IgD-negative memory B cell (primary cell): ENCODE results near the gene THSD4. TPM values are rescaled to one million over a fixed set of nuclear protein-coding genes. Genes with fewer than 3 reads are reported as not detected.

Experiments used
- H3K27ac Mint-ChIP-seq, 3 donors: one replicate each; pipeline ENCODE4 v1.8.0; 2020 to 2022; ENCODE audit warnings: mild to moderate bottlenecking in 3 of 3, mixed read lengths in 3 of 3, moderate library complexity in 1 of 3
- H3K27me3 Mint-ChIP-seq: one replicate; pipeline ENCODE4 v1.8.0; 2021; ENCODE audit warnings: mixed read lengths
- H3K36me3 Mint-ChIP-seq: one replicate; pipeline ENCODE4 v1.8.0; 2020; ENCODE audit warnings: mild to moderate bottlenecking, mixed read lengths
- H3K4me1 Mint-ChIP-seq, 3 donors: one replicate each; pipeline ENCODE4 v1.8.0; 2020 to 2022; ENCODE audit warnings: mixed read lengths in 3 of 3, mild to moderate bottlenecking in 1 of 3
- H3K4me3 Mint-ChIP-seq, 4 donors: one replicate each; pipeline ENCODE4 v1.8.0; 2020 to 2022; ENCODE audit warnings: mild to moderate bottlenecking in 4 of 4, mixed read lengths in 4 of 4, moderate library complexity in 3 of 4
- H3K9me3 Mint-ChIP-seq, 3 donors: one replicate each; pipeline ENCODE4 v1.8.0; 2020 to 2021; ENCODE audit warnings: mixed read lengths in 3 of 3, mild to moderate bottlenecking in 1 of 3
- polyA plus RNA-seq: library from polyadenylated mRNA; unstranded; fragments of 300-500 nt; fragmentation: Illumina TruSeq; gene quantifications from one replicate; pipeline ENCODE4 v1.2.3, GENCODE V29; 2021

THSD4 gene
- polyA plus RNA-seq, 1 donor from 2014 or later: not detected

- Mint-ChIP-seq H3K9me3 (peaks cover 0 to 6% (median 2%) of the 10 kb centered on the region in 3 donors), H3K4me1 (no peaks in the 10 kb centered on the region), H3K27me3 (no peaks in the 10 kb centered on the region), H3K36me3 (peaks cover 5% of the 10 kb centered on the region), H3K27ac (no peak overlapping the region), H3K4me3 (no peak overlapping the region)
These were observed 347.9 kb downstream of the THSD4 start for GRCh38 chr15:71463156-71463665.

GRCh38 chr15:71465131-71465955 is 350.1 kb downstream of the THSD4 start:
- Mint-ChIP-seq H3K4me3 (no peak overlapping the region), H3K4me1 (no peaks in the 10 kb centered on the region), H3K27me3 (no peaks in the 10 kb centered on the region), H3K36me3 (peaks cover 5% of the 10 kb centered on the region), H3K27ac (peak overlapping the region in 1 of 3 donors; percentile 54), H3K9me3 (peaks cover 4 to 6% (median 6%) of the 10 kb centered on the region in 3 donors)

- H3K4me1 Mint-ChIP-seq: peaks cover 0 to 3% (median 3%) of the 10 kb centered on the region in 3 donors
- no peak overlapping the region for H3K4me3 Mint-ChIP-seq
- no peaks in the 10 kb centered on the region for H3K27me3 Mint-ChIP-seq
- H3K36me3 Mint-ChIP-seq: peaks cover 2% of the 10 kb centered on the region
- H3K9me3 Mint-ChIP-seq: peaks cover 4 to 6% (median 4%) of the 10 kb centered on the region in 3 donors
- no peak overlapping the region for H3K27ac Mint-ChIP-seq
These were observed 353.4 kb downstream of the THSD4 start for GRCh38 chr15:71468715-71469114.

- peaks cover 4 to 6% (median 4%) of the 10 kb centered on the region in 3 donors for H3K9me3 Mint-ChIP-seq
- H3K27me3 Mint-ChIP-seq: no peaks in the 10 kb centered on the region
- H3K4me1 Mint-ChIP-seq: peaks cover 0 to 3% (median 3%) of the 10 kb centered on the region in 3 donors
- H3K4me3 Mint-ChIP-seq: no peak overlapping the region
- no peak overlapping the region for H3K27ac Mint-ChIP-seq
- peaks cover 2% of the 10 kb centered on the region for H3K36me3 Mint-ChIP-seq
These were observed 354.1 kb downstream of the THSD4 start for GRCh38 chr15:71469413-71469812.

- Mint-ChIP-seq H3K27ac (no peak overlapping the region), H3K27me3 (no peaks in the 10 kb centered on the region), H3K36me3 (peaks cover 2% of the 10 kb centered on the region), H3K4me1 (peaks cover 0 to 3% (median 3%) of the 10 kb centered on the region in 3 donors), H3K9me3 (peaks cover 4 to 6% (median 4%) of the 10 kb centered on the region in 3 donors), H3K4me3 (no peak overlapping the region)
These were observed 356.1 kb downstream of the THSD4 start for GRCh38 chr15:71471347-71471746.

- H3K9me3 Mint-ChIP-seq: peaks cover 2 to 6% (median 4%) of the 10 kb centered on the region in 3 donors
- H3K27ac Mint-ChIP-seq: no peak overlapping the region
- peaks cover 2 to 15% (median 12%) of the 10 kb centered on the region in 3 donors for H3K4me1 Mint-ChIP-seq
- H3K4me3 Mint-ChIP-seq: no peak overlapping the region
- H3K36me3 Mint-ChIP-seq: peaks cover 2% of the 10 kb centered on the region
- H3K27me3 Mint-ChIP-seq: peaks cover 4% of the 10 kb centered on the region
These were observed 357.3 kb downstream of the THSD4 start for GRCh38 chr15:71472566-71472965.

GRCh38 chr15:71473751-71474150 is 358.5 kb downstream of the THSD4 start:
- Mint-ChIP-seq H3K9me3 (peaks cover 0 to under 1% (median under 1%) of the 10 kb centered on the region in 3 donors), H3K4me1 (peaks cover 6 to 18% (median 15%) of the 10 kb centered on the region in 3 donors), H3K27me3 (peaks cover 4% of the 10 kb centered on the region), H3K4me3 (no peak overlapping the region), H3K27ac (no peak overlapping the region), H3K36me3 (no peaks in the 10 kb centered on the region)

GRCh38 chr15:71476823-71477222 is 361.6 kb downstream of the THSD4 start:
- Mint-ChIP-seq H3K27ac (peak overlapping the region in 1 of 3 donors; percentile 32), H3K9me3 (no peaks in the 10 kb centered on the region), H3K4me1 (peaks cover 6 to 18% (median 15%) of the 10 kb centered on the region in 3 donors), H3K36me3 (no peaks in the 10 kb centered on the region), H3K27me3 (peaks cover 4% of the 10 kb centered on the region), H3K4me3 (peak overlapping the region in 3 of 4 donors; percentile 45 to 81 (median 70))

GRCh38 chr15:71480556-71480955 is 365.3 kb downstream of the THSD4 start:
- peaks cover 6 to 15% (median 12%) of the 10 kb centered on the region in 3 donors for H3K4me1 Mint-ChIP-seq
- peaks cover 4% of the 10 kb centered on the region for H3K27me3 Mint-ChIP-seq
- no peak overlapping the region for H3K27ac Mint-ChIP-seq
- H3K9me3 Mint-ChIP-seq: no peaks in the 10 kb centered on the region
- H3K36me3 Mint-ChIP-seq: no peaks in the 10 kb centered on the region
- H3K4me3 Mint-ChIP-seq: no peak overlapping the region

- no peaks in the 10 kb centered on the region for H3K4me1 Mint-ChIP-seq
- peak overlapping the region in 1 of 3 donors; percentile 13 for H3K27ac Mint-ChIP-seq
- H3K4me3 Mint-ChIP-seq: no peak overlapping the region
- no peaks in the 10 kb centered on the region for H3K9me3 Mint-ChIP-seq
- no peaks in the 10 kb centered on the region for H3K36me3 Mint-ChIP-seq
- H3K27me3 Mint-ChIP-seq: peaks cover 7% of the 10 kb centered on the region
These were observed 368.8 kb downstream of the THSD4 start for GRCh38 chr15:71484080-71484479.

- H3K36me3 Mint-ChIP-seq: no peaks in the 10 kb centered on the region
- H3K4me1 Mint-ChIP-seq: no peaks in the 10 kb centered on the region
- no peaks in the 10 kb centered on the region for H3K9me3 Mint-ChIP-seq
- H3K27me3 Mint-ChIP-seq: peaks cover 7% of the 10 kb centered on the region
- H3K4me3 Mint-ChIP-seq: no peak overlapping the region
- peak overlapping the region in 1 of 3 donors; percentile 82 for H3K27ac Mint-ChIP-seq
These were observed 369.9 kb downstream of the THSD4 start for GRCh38 chr15:71485094-71485693.

- Mint-ChIP-seq H3K9me3 (peaks cover 0 to 2% (median 0%) of the 10 kb centered on the region in 3 donors), H3K4me1 (no peaks in the 10 kb centered on the region), H3K27me3 (peaks cover 9% of the 10 kb centered on the region), H3K4me3 (no peak overlapping the region), H3K36me3 (no peaks in the 10 kb centered on the region), H3K27ac (peak overlapping the region in 1 of 3 donors; percentile 41)
These were observed 374.3 kb downstream of the THSD4 start for GRCh38 chr15:71489570-71489969.

GRCh38 chr15:71493526-71493925 is 378.3 kb downstream of the THSD4 start:
- no peak overlapping the region for H3K27ac Mint-ChIP-seq
- peaks cover 5% of the 10 kb centered on the region for H3K27me3 Mint-ChIP-seq
- H3K4me3 Mint-ChIP-seq: no peak overlapping the region

GRCh38 chr15:71494563-71495397 is 379.5 kb downstream of the THSD4 start:
- no peak overlapping the region for H3K4me3 Mint-ChIP-seq
- no peak overlapping the region for H3K27ac Mint-ChIP-seq
- no peaks in the 10 kb centered on the region for H3K4me1 Mint-ChIP-seq
- no peaks in the 10 kb centered on the region for H3K36me3 Mint-ChIP-seq
- peaks cover 2% of the 10 kb centered on the region for H3K27me3 Mint-ChIP-seq
- H3K9me3 Mint-ChIP-seq: peaks cover 0 to 2% (median 0%) of the 10 kb centered on the region in 3 donors

More at GRCh38 chr15:71493526-71493925, 378.3 kb downstream of the THSD4 start:
- no peaks in the 10 kb centered on the region for H3K36me3 Mint-ChIP-seq
- H3K4me1 Mint-ChIP-seq: no peaks in the 10 kb centered on the region
- peaks cover 0 to 2% (median 0%) of the 10 kb centered on the region in 3 donors for H3K9me3 Mint-ChIP-seq
